ENCODE data around the gene OR6J1. TPM values are rescaled to one million over a fixed set of nuclear protein-coding genes. Genes with fewer than 3 reads are reported as not detected.

OR6J1 gene
- polyA plus RNA-seq, 1 of the 3 experiments (the other 2 are of a cell fraction), result not detected

DNA sequence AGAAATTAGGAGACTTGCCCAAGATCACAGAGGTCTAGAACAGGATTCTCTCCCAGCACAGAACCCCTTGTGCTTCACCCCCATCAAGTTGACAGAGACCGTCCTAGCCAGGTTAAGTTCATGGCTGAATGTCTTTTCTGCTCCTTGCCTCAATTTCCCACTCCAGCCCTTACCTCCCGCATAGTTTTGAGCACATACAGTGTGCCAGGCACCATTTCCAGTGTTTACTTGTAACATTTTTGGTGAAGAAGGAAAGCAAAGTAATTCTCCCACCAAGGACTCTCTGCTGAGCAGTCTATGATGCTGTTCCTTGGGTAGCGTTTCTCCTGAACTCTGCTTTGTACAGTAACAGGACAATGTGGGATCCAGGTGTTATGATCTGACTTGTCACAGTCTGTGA, 44.8 kb downstream of the OR6J1 start:
- WGBS (ENCODE audit: low lambda C conversion rate), result 84% methylated on average over 3 of the region's 3 CpGs
- H3K27ac ChIP-seq (ENCODE audit: low read depth in 2 of 2, low read length in 1 of 2), result peak overlapping the region in 1 of 2 experiments; percentile 64; a peak in 1 of 4 replicates
- peak overlapping the region; percentile 92 for H3K4me2 ChIP-seq

DNA sequence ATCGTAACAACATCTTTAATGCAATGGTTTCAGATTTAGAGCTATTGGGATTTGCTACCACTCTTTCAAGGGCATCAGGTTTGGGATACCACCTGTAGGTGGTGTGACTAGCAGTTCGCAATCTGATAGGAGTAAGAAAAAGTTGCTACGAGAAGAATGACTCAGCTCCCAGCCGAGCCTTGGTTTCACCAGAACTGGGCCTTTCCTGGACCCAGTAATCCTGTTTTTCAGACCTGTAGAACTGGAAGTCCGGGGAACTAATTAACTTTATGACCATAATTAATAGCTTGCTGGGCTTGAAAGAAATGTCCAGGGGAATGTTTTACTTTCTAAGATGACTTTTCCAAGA, 45.3 kb downstream of the OR6J1 start:
- H4K20me1 ChIP-seq (ENCODE audit: insufficient read depth), result no peaks in the 10 kb centered on the region
- CTCF ChIA-PET, result interaction anchor here (0.6 to 4.0 kb wide), 19 partner anchors 9 to 255 kb away, joined by 3 to 24 read pairs (median 3); partner anchors contain the start of gene DAD1
- 8% methylated on average over 5 of the region's 5 CpGs for WGBS (ENCODE audit: low lambda C conversion rate)
- H3K27ac ChIP-seq (ENCODE audit: low read depth in 2 of 2, low read length in 1 of 2), result peak overlapping the region; percentile 23 to 64; a peak in 3 of 4 replicates
- POLR2A ChIA-PET, result interaction anchor here (1.3 kb wide), 1 partner anchor 408 kb away, joined by 3 read pairs; no protein-coding TSS in a partner anchor
- H3K9me2 ChIP-seq, result no peaks in the 10 kb centered on the region
- no peaks in the 10 kb centered on the region; the same call in 1 of the 2 replicates for H3K79me2 ChIP-seq (ENCODE audit: insufficient read depth)
- H3K9me3 ChIP-seq, result no peaks in the 10 kb centered on the region
- H3K9ac ChIP-seq, result peak overlapping the region; percentile 69
- H3F3A ChIP-seq (replicated peaks; ENCODE audit: insufficient read depth), result no peaks in the 10 kb centered on the region
- peak overlapping the region; percentile 89 to 93 for H3K4me3 ChIP-seq (ENCODE audit: low read depth in 2 of 2, low read length in 1 of 2)
- peak overlapping the region; percentile 100 for H2AFZ ChIP-seq (ENCODE audit: low read depth)
- no peak for DNase-seq
- H3K36me3 ChIP-seq (replicated peaks in 1 of 2; ENCODE audit: control insufficient read depth in 1 of 2, insufficient read depth in 2 of 2, low read length in 1 of 2), result peaks cover 7 to 9% of the 10 kb centered on the region in 2 experiments
- TF ChIP-seq CHD2 (IDR thresholded peaks at IDR 0.05; ENCODE audit: low read length, partially characterized antibody) (no peak), EP300 (IDR thresholded peaks at IDR 0.05; ENCODE audit: borderline replicate concordance in 1 of 2, low read depth in 1 of 2, low read length in 1 of 2) (no peak), FOSL2 (IDR thresholded peaks at IDR 0.05; ENCODE audit: borderline replicate concordance, low read depth) (peak; percentile 34; the same call in 1 of the 2 replicates), MAX (IDR thresholded peaks at IDR 0.05; ENCODE audit: low read depth) (peak; percentile 49; the same call in 1 of the 2 replicates), JUND (IDR thresholded peaks at IDR 0.05) (0 out of 2 replicates have a peak, but pooled peaks have one; percentile 9), RXRA (IDR thresholded peaks at IDR 0.05; ENCODE audit: borderline replicate concordance, low read depth) (no peak), TCF12 (IDR thresholded peaks at IDR 0.05) (no peak), GATA2 (CRISPR knock-in tag; IDR thresholded peaks at IDR 0.05) (no peak), TEAD4 (IDR thresholded peaks at IDR 0.05; ENCODE audit: borderline replicate concordance, insufficient read depth) (no peak), GABPA (IDR thresholded peaks at IDR 0.05; ENCODE audit: low read depth) (no peak), CTCF (IDR thresholded peaks at IDR 0.05) (peak; percentile 39)
- peaks cover 6 to 8% of the 10 kb centered on the region in 2 experiments; a peak in 3 of 4 replicates for H3K4me1 ChIP-seq (ENCODE audit: control insufficient read depth in 1 of 2, insufficient read depth in 2 of 2, low read depth in 1 of 2, low read length in 1 of 2)
- H3K27me3 ChIP-seq (ENCODE audit: insufficient read depth), result no peaks in the 10 kb centered on the region; the same call in 1 of the 2 replicates
- H3K4me2 ChIP-seq, result peak overlapping the region; percentile 92

More for the DNA sequence above, 44.8 kb downstream of the OR6J1 start:
- peaks cover 8 to 9% of the 10 kb centered on the region in 2 experiments for H3K36me3 ChIP-seq (replicated peaks in 1 of 2; ENCODE audit: control insufficient read depth in 1 of 2, insufficient read depth in 2 of 2, low read length in 1 of 2)
- no peaks in the 10 kb centered on the region; the same call in 1 of the 2 replicates for H3K27me3 ChIP-seq (ENCODE audit: insufficient read depth)
- H2AFZ ChIP-seq (ENCODE audit: low read depth), result no peak overlapping the region; the same call in 1 of the 2 replicates
- POLR2A ChIA-PET, result no interaction called here
- no peaks in the 10 kb centered on the region for H3K9me2 ChIP-seq
- no peaks in the 10 kb centered on the region; the same call in 1 of the 2 replicates for H3K79me2 ChIP-seq (ENCODE audit: insufficient read depth)
- CTCF ChIA-PET, result interaction anchor here (0.6 to 4.0 kb wide), 15 partner anchors 9 to 254 kb away, joined by 3 to 24 read pairs (median 4); partner anchors contain the start of gene DAD1
- no peaks in the 10 kb centered on the region for H3K9me3 ChIP-seq
- no peaks in the 10 kb centered on the region for H3F3A ChIP-seq (replicated peaks; ENCODE audit: insufficient read depth)
- H3K4me3 ChIP-seq (ENCODE audit: low read depth in 2 of 2, low read length in 1 of 2), result peak overlapping the region; percentile 89 to 93; a peak in 3 of 4 replicates
- H4K20me1 ChIP-seq (ENCODE audit: insufficient read depth), result no peaks in the 10 kb centered on the region
- H3K4me1 ChIP-seq (ENCODE audit: control insufficient read depth in 1 of 2, insufficient read depth in 2 of 2, low read depth in 1 of 2, low read length in 1 of 2), result peaks cover 6 to 8% of the 10 kb centered on the region in 2 experiments; a peak in 3 of 4 replicates
- DNase-seq, result no peak
- H3K9ac ChIP-seq, result peak overlapping the region; percentile 69; the same call in 1 of the 2 replicates
- TF ChIP-seq PBX3 (IDR thresholded peaks at IDR 0.05), result no peak

All from SK-N-SH (cell line).